ENCODE measurements around the gene DDX50. TPM values are rescaled to one million over a fixed set of nuclear protein-coding genes. Genes with fewer than 3 reads are reported as not detected.
"Not testable (repeated sequence)": the region's sequence is repeated elsewhere in the genome, so short reads cannot be mapped to it uniquely, and the experiment has no call there.

Gene DDX50
- total RNA-seq, 4 donors from 2014 or later, result 6.5 to 40.6 (median 24.6) TPM

DNA sequence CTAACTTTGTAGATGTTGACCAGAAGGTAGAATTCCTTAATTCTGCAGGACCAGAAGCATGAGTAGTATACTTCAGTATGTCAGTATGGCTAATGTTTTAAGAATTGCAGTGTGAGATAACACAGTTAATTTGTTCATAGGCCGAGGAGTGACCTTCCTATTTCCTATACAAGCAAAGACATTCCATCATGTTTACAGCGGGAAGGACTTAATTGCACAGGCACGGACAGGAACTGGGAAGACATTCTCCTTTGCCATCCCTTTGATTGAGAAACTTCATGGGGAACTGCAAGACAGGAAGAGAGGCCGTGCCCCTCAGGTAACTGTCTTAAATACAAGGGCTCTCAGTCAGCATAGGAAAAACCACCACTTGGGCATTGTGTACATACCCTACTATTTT lies 62.0 kb downstream of the DDX50 start:
- Histone ChIP-seq H3K4me3 (no peak overlapping the region), H3K27me3 (no peaks in the 10 kb centered on the region), H3K36me3 (peaks cover 0 to 91% (median 69%) of the 10 kb centered on the region in 3 donors), H3K27ac (no peak overlapping the region), H3K9me3 (no peaks in the 10 kb centered on the region), H3K4me1 (peaks cover 0 to 20% (median 4%) of the 10 kb centered on the region in 3 donors)
- TF ChIP-seq, protein P1, sequence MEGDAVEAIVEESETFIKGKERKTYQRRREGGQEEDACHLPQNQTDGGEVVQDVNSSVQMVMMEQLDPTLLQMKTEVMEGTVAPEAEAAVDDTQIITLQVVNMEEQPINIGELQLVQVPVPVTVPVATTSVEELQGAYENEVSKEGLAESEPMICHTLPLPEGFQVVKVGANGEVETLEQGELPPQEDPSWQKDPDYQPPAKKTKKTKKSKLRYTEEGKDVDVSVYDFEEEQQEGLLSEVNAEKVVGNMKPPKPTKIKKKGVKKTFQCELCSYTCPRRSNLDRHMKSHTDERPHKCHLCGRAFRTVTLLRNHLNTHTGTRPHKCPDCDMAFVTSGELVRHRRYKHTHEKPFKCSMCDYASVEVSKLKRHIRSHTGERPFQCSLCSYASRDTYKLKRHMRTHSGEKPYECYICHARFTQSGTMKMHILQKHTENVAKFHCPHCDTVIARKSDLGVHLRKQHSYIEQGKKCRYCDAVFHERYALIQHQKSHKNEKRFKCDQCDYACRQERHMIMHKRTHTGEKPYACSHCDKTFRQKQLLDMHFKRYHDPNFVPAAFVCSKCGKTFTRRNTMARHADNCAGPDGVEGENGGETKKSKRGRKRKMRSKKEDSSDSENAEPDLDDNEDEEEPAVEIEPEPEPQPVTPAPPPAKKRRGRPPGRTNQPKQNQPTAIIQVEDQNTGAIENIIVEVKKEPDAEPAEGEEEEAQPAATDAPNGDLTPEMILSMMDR (IDR thresholded peaks at IDR 0.05), result no peak
- TF ChIP-seq POLR2A (IDR thresholded peaks at IDR 0.05), result no peak
- 80 to 94% methylated on average over 4 of the region's 4 CpGs for WGBS, 2 donors
- DNase-seq, result no peak
- intact Hi-C loops (cut with DNase I), result no loop called here

GRCh38 chr10:68973975-68974374 lies 72.9 kb downstream of the DDX50 start:
- H3K4me1 ChIP-seq, result no peaks in the 10 kb centered on the region
- no peaks in the 10 kb centered on the region for H3K9me3 ChIP-seq
- intact Hi-C loops (cut with DNase I), result no loop called here
- 85 to 88% methylated on average over 5 of the region's 5 CpGs for WGBS, 2 donors
- no peaks in the 10 kb centered on the region for H3K27me3 ChIP-seq
- no peak overlapping the region for H3K4me3 ChIP-seq
- DNase-seq, result no peak
- peaks cover 15 to 100% (median 83%) of the 10 kb centered on the region in 3 donors for H3K36me3 ChIP-seq
- TF ChIP-seq, protein P1 (IDR thresholded peaks at IDR 0.05), result no peak
- no peak for TF ChIP-seq POLR2A (IDR thresholded peaks at IDR 0.05)
- no peak overlapping the region for H3K27ac ChIP-seq

GRCh38 chr10:68975936-68976473 lies 74.9 kb downstream of the DDX50 start:
- WGBS, 2 donors, result 87 to 100% methylated on average over 5 of the region's 5 CpGs
- H3K4me1 ChIP-seq; H3K9me3 ChIP-seq; H3K27me3 ChIP-seq; H3K4me3 ChIP-seq; intact Hi-C loops (cut with DNase I); H3K27ac ChIP-seq; DNase-seq: not testable (repeated sequence)
- peaks cover 15 to 100% (median 78%) of the 10 kb centered on the region in 3 donors for H3K36me3 ChIP-seq

DNA sequence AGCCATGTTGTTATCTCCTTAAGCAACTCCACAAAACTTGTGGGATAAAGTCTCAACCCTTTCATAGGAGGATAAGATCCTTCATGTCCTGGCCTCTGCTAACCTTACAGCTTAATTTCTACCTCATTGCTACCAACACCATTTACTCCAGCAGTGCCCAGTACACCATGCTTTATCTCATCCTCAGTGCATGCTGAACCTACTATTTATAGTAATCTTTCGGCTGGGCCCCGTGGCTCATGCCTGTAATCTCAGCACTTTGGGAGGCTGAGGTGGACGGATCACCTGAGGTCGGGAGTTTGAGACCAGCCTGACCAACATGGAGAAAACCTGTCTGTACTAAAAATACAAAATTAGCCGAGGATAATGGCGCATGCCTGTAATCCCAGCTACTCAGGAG lies 78.6 kb downstream of the DDX50 start:
- H3K36me3 ChIP-seq, result peaks cover 9 to 100% (median 63%) of the 10 kb centered on the region in 3 donors
- H3K27me3 ChIP-seq; H3K27ac ChIP-seq; H3K4me3 ChIP-seq; H3K9me3 ChIP-seq; intact Hi-C loops (cut with DNase I); DNase-seq; H3K4me1 ChIP-seq: not testable (repeated sequence)
- 91% methylated on average over 6 of the region's 6 CpGs; no CpG with 5 or more reads in 1 of the 2 donors for WGBS, 2 donors

GRCh38 chr10:68981074-68981473 lies 80.0 kb downstream of the DDX50 start:
- DNase-seq, result no peak
- peaks cover 9 to 100% (median 54%) of the 10 kb centered on the region in 3 donors for H3K36me3 ChIP-seq
- no peaks in the 10 kb centered on the region for H3K4me1 ChIP-seq
- no peak overlapping the region for H3K27ac ChIP-seq
- no peaks in the 10 kb centered on the region for H3K9me3 ChIP-seq
- H3K27me3 ChIP-seq, result no peaks in the 10 kb centered on the region
- no peak overlapping the region for H3K4me3 ChIP-seq
- intact Hi-C loops (cut with DNase I), result no loop called here
- TF ChIP-seq, protein P1 (IDR thresholded peaks at IDR 0.05), result no peak
- TF ChIP-seq POLR2A (IDR thresholded peaks at IDR 0.05), result no peak
- 89 to 100% methylated on average over 1 of the region's 1 CpG for WGBS, 2 donors

DNA sequence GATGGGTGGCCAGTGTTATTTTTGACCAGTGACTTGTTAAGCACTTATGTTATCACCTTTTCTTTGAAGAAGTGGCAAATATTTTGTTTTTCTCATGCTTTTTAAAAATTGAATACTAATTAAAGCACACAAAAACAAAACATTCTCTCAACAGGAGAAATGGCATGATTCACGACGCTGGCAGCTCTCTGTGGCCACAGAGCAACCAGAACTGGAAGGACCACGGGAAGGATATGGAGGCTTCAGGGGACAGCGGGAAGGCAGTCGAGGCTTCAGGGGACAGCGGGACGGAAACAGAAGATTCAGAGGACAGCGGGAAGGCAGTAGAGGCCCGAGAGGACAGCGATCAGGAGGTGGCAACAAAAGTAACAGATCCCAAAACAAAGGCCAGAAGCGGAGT lies 81.3 kb downstream of the DDX50 start:
- H3K4me3 ChIP-seq, result no peak overlapping the region
- intact Hi-C loops (cut with DNase I), result no loop called here
- WGBS, 2 donors, result 90 to 97% methylated on average over 11 of the region's 11 CpGs
- no peaks in the 10 kb centered on the region for H3K27me3 ChIP-seq
- TF ChIP-seq, protein P1 (IDR thresholded peaks at IDR 0.05), result no peak
- TF ChIP-seq POLR2A (IDR thresholded peaks at IDR 0.05), result no peak
- H3K36me3 ChIP-seq, result peaks cover 9 to 87% (median 48%) of the 10 kb centered on the region in 3 donors
- no peaks in the 10 kb centered on the region for H3K4me1 ChIP-seq
- no peak for DNase-seq
- H3K9me3 ChIP-seq, result no peaks in the 10 kb centered on the region
- H3K27ac ChIP-seq, result no peak overlapping the region
